ENCODE results near the gene DNAH17.
A peak's percentile ranks its signal among the peaks of the same experiment; 100 is the strongest.

The DNAH17 gene

GRCh38 chr17:78544881-78545755, 32.1 kb downstream of the DNAH17 start:
- DNase-seq (ENCODE audit: low read depth), result no peak

GRCh38 chr17:78541488-78542206, 35.5 kb downstream of the DNAH17 start:
- peak; percentile 15 for DNase-seq (ENCODE audit: low read depth)

GRCh38 chr17:78539781-78540180, 37.4 kb downstream of the DNAH17 start:
- DNase-seq (ENCODE audit: low read depth), result no peak

- no peak for DNase-seq (ENCODE audit: low read depth)
These were observed 39.0 kb downstream of the DNAH17 start for GRCh38 chr17:78538033-78538776.

- no peak for DNase-seq (ENCODE audit: low read depth)
These were observed 39.9 kb downstream of the DNAH17 start for GRCh38 chr17:78537217-78537860.

GRCh38 chr17:78535273-78536197, 41.7 kb downstream of the DNAH17 start:
- DNase-seq (ENCODE audit: low read depth), result no peak

GRCh38 chr17:78534492-78535272, 42.5 kb downstream of the DNAH17 start:
- DNase-seq (ENCODE audit: low read depth), result no peak

- DNase-seq (ENCODE audit: low read depth), result peak; percentile 28
These were observed 44.1 kb downstream of the DNAH17 start for GRCh38 chr17:78532922-78533640.

- no peak for DNase-seq (ENCODE audit: low read depth)
These were observed 44.9 kb downstream of the DNAH17 start for GRCh38 chr17:78532311-78532710.

GRCh38 chr17:78530675-78531074, 46.5 kb downstream of the DNAH17 start:
- no peak for DNase-seq (ENCODE audit: low read depth)

- no peak for DNase-seq (ENCODE audit: low read depth)
These were observed 47.1 kb downstream of the DNAH17 start for GRCh38 chr17:78529871-78530670.

GRCh38 chr17:78529251-78529650, 47.9 kb downstream of the DNAH17 start:
- no peak for DNase-seq (ENCODE audit: low read depth)

- DNase-seq (ENCODE audit: low read depth), result no peak
These were observed 48.7 kb downstream of the DNAH17 start for GRCh38 chr17:78528541-78528940.

GRCh38 chr17:78527345-78527744, 49.9 kb downstream of the DNAH17 start:
- no peak for DNase-seq (ENCODE audit: low read depth)

GRCh38 chr17:78526231-78527025, 50.8 kb downstream of the DNAH17 start:
- no peak for DNase-seq (ENCODE audit: low read depth)

GRCh38 chr17:78525511-78526160, 51.6 kb downstream of the DNAH17 start:
- DNase-seq (ENCODE audit: low read depth), result no peak

GRCh38 chr17:78524870-78525510, 52.2 kb downstream of the DNAH17 start:
- DNase-seq (ENCODE audit: low read depth), result no peak

Data from GM04504 (cell line).